GM10847 (cell line): ENCODE data around the gene WNK2.

Experiments used
- POLR2A ChIP-seq: IDR thresholded peaks from 2 replicates; pipeline ENCODE4 v1.6.1; 2011; ENCODE audit not compliant: insufficient read length; ENCODE audit errors: extremely low read depth

The WNK2 gene

GRCh38 chr9:93229636-93230035 is 45.7 kb downstream of the WNK2 start:
- TF ChIP-seq POLR2A, result no peak

GRCh38 chr9:93230185-93230584 is 46.2 kb downstream of the WNK2 start:
- TF ChIP-seq POLR2A, result no peak

GRCh38 chr9:93230601-93231000 is 46.7 kb downstream of the WNK2 start:
- TF ChIP-seq POLR2A, result no peak

GRCh38 chr9:93231121-93231694 is 47.3 kb downstream of the WNK2 start:
- no peak for TF ChIP-seq POLR2A

- no peak for TF ChIP-seq POLR2A
These were observed 47.8 kb downstream of the WNK2 start for GRCh38 chr9:93231716-93232115.

GRCh38 chr9:93232388-93232960 is 48.5 kb downstream of the WNK2 start:
- TF ChIP-seq POLR2A, result no peak

- TF ChIP-seq POLR2A, result no peak
These were observed 49.1 kb downstream of the WNK2 start for GRCh38 chr9:93233033-93233432.

GRCh38 chr9:93234600-93234999 is 50.7 kb downstream of the WNK2 start:
- no peak for TF ChIP-seq POLR2A

GRCh38 chr9:93235300-93235960 is 51.5 kb downstream of the WNK2 start:
- TF ChIP-seq POLR2A, result no peak

GRCh38 chr9:93236541-93237206 is 52.7 kb downstream of the WNK2 start:
- no peak for TF ChIP-seq POLR2A

GRCh38 chr9:93237540-93237939 is 53.6 kb downstream of the WNK2 start:
- TF ChIP-seq POLR2A, result no peak

GRCh38 chr9:93238953-93239925 is 55.3 kb downstream of the WNK2 start:
- TF ChIP-seq POLR2A, result no peak

- no peak for TF ChIP-seq POLR2A
These were observed 57.0 kb downstream of the WNK2 start for GRCh38 chr9:93240891-93241334.

GRCh38 chr9:93243112-93243511 is 59.2 kb downstream of the WNK2 start:
- no peak for TF ChIP-seq POLR2A

GRCh38 chr9:93244101-93244500 is 60.2 kb downstream of the WNK2 start:
- no peak for TF ChIP-seq POLR2A
